ENCODE measurements around the gene DRD3.
A peak's percentile ranks its signal among the peaks of the same experiment; 100 is the strongest.

DRD3 gene

GRCh38 chr3:114178770-114179368 lies at the start of gene DRD3:
TSS of gene DRD3 (minus strand) at chr3:114179052. CDS start at chr3:114171992, 7,060 bp downstream.
- no peak for DNase-seq

- no peak for DNase-seq
Observed at GRCh38 chr3:114227076-114227475, 48.2 kb upstream of the DRD3 start.

GRCh38 chr3:114226313-114226712 lies 47.5 kb upstream of the DRD3 start:
- no peak for DNase-seq

GRCh38 chr3:114223143-114223542 lies 44.3 kb upstream of the DRD3 start:
- DNase-seq = no peak

GRCh38 chr3:114221881-114222264 lies 43.0 kb upstream of the DRD3 start:
- DNase-seq = no peak

GRCh38 chr3:114221165-114221880 lies 42.5 kb upstream of the DRD3 start:
- DNase-seq = no peak

GRCh38 chr3:114219741-114220140 lies 40.9 kb upstream of the DRD3 start:
- no peak for DNase-seq

GRCh38 chr3:114218578-114219185 lies 39.8 kb upstream of the DRD3 start:
- no peak for DNase-seq

GRCh38 chr3:114218006-114218405 lies 39.2 kb upstream of the DRD3 start:
- no peak for DNase-seq

- DNase-seq = no peak
Observed at GRCh38 chr3:114217266-114217665, 38.4 kb upstream of the DRD3 start.

GRCh38 chr3:114216186-114216970 lies 37.5 kb upstream of the DRD3 start:
- DNase-seq = no peak

- no peak for DNase-seq
Observed at GRCh38 chr3:114214542-114215341, 35.9 kb upstream of the DRD3 start.

- DNase-seq = no peak
Observed at GRCh38 chr3:114213627-114214541, 35.0 kb upstream of the DRD3 start.

GRCh38 chr3:114213292-114213626 lies 34.4 kb upstream of the DRD3 start:
- DNase-seq = no peak

GRCh38 chr3:114212646-114213045 lies 33.8 kb upstream of the DRD3 start:
- no peak for DNase-seq

- no peak for DNase-seq
Observed at GRCh38 chr3:114207768-114208167, 28.9 kb upstream of the DRD3 start.

- no peak for DNase-seq
Observed at GRCh38 chr3:114206342-114206741, 27.5 kb upstream of the DRD3 start.

- no peak for DNase-seq
Observed at GRCh38 chr3:114205541-114205940, 26.7 kb upstream of the DRD3 start.

GRCh38 chr3:114194750-114195149 lies 15.9 kb upstream of the DRD3 start:
- no peak for DNase-seq

GRCh38 chr3:114192136-114192535 lies 13.3 kb upstream of the DRD3 start:
- no peak for DNase-seq

- no peak for DNase-seq
Observed at GRCh38 chr3:114186501-114186900, 7.6 kb upstream of the DRD3 start.

- peak; percentile 16 for DNase-seq
Observed at GRCh38 chr3:114179575-114179974, 723 bp upstream of the DRD3 start.

Measured in SHP77 treated with DMSO at 0.1 percent for 48 hours (cell line).